GM23338 (cell line): ENCODE data around the gene SYNPO. TPM values are rescaled to one million over a fixed set of nuclear protein-coding genes. Genes with fewer than 3 reads are reported as not detected.
A peak's percentile ranks its signal among the peaks of the same experiment; 100 is the strongest.

Source experiments
- ATAC-seq: fragments of 200-7000 bp; cut with Tn5 transposase; 3 replicates; pipeline ENCODE4 v1.9.1; 2020
- DNase-seq: peaks from one replicate; pipeline ENCODE4 v3.0.0-alpha.2; 2015; ENCODE audit warnings: low spot score
- H2AFZ ChIP-seq: fragments of 200-600 bp; sonication (generic); 2 replicates; pipeline ENCODE4 v1.8.0; 2016; ENCODE audit warnings: antibody characterized with exemption, mild to moderate bottlenecking, moderate library complexity
- H3F3A ChIP-seq: fragments of 200-600 bp; sonication (generic); replicated peaks from 2 replicates; pipeline ENCODE4 v1.8.0; 2017; ENCODE audit warnings: antibody characterized with exemption, mixed run types, low read depth
- H3K27ac ChIP-seq: fragments of 200-600 bp; sonication (generic); 2 replicates; pipeline ENCODE4 v1.6.1; 2016; ENCODE audit warnings: low read depth
- H3K27me3 ChIP-seq: fragments of 200-600 bp; sonication (generic); 2 replicates; pipeline ENCODE4 v1.8.0; 2016; ENCODE audit warnings: mild to moderate bottlenecking, mixed run types, moderate library complexity; ENCODE audit not compliant: insufficient read depth
- H3K36me3 ChIP-seq: fragments of 200-600 bp; sonication (generic); 2 replicates; pipeline ENCODE4 v1.8.0; 2016; ENCODE audit warnings: mild to moderate bottlenecking; ENCODE audit not compliant: insufficient read depth
- H3K4me1 ChIP-seq: fragments of 200-600 bp; sonication (generic); 2 replicates; pipeline ENCODE4 v1.8.0; 2016; ENCODE audit warnings: mild to moderate bottlenecking, moderate library complexity; ENCODE audit not compliant: insufficient read depth
- H3K4me2 ChIP-seq: fragments of 200-600 bp; sonication (generic); 2 replicates; pipeline ENCODE4 v1.7.1; 2017; ENCODE audit warnings: mixed run types
- H3K4me3 ChIP-seq: fragments of 200-600 bp; sonication (generic); 2 replicates; pipeline ENCODE4 v1.6.1; 2016; ENCODE audit warnings: mixed run types
- H3K79me2 ChIP-seq: fragments of 200-600 bp; sonication (generic); replicated peaks from 2 replicates; pipeline ENCODE4 v1.8.0; 2017; ENCODE audit warnings: mild to moderate bottlenecking; ENCODE audit not compliant: insufficient read depth
- H3K9me2 ChIP-seq: fragments of 200-600 bp; sonication (generic); 2 replicates; pipeline ENCODE4 v1.8.0; 2017; ENCODE audit not compliant: insufficient read depth
- H4K20me1 ChIP-seq: fragments of 200-600 bp; sonication (generic); replicated peaks from 2 replicates; pipeline ENCODE4 v1.8.0; 2017; ENCODE audit warnings: mild to moderate bottlenecking; ENCODE audit not compliant: insufficient read depth
- H3K27ac Mint-ChIP-seq: 2 replicates; pipeline ENCODE4 v1.8.0; 2020; ENCODE audit warnings: inconsistent platforms, mild to moderate bottlenecking, moderate library complexity, mixed read lengths
- H3K27me3 Mint-ChIP-seq: 3 replicates; pipeline ENCODE4 v1.8.0; 2022; ENCODE audit warnings: low read depth, mild to moderate bottlenecking, moderate library complexity, mixed read lengths, inconsistent platforms; ENCODE audit not compliant: insufficient read depth, poor library complexity
- H3K36me3 Mint-ChIP-seq: 3 replicates; pipeline ENCODE4 v1.8.0; 2021; ENCODE audit warnings: low read depth, mild to moderate bottlenecking, inconsistent platforms, moderate library complexity, mixed read lengths
- H3K4me1 Mint-ChIP-seq: 3 replicates; pipeline ENCODE4 v1.8.0; 2020; ENCODE audit warnings: mild to moderate bottlenecking, inconsistent platforms, mixed read lengths
- H3K4me3 Mint-ChIP-seq: 3 replicates; pipeline ENCODE4 v1.8.0; 2021; ENCODE audit warnings: moderate library complexity, mild to moderate bottlenecking, inconsistent platforms, mixed read lengths
- H3K9me3 Mint-ChIP-seq: 3 replicates; pipeline ENCODE4 v1.8.0; 2020; ENCODE audit warnings: moderate library complexity, mild to moderate bottlenecking, inconsistent platforms, mixed read lengths
- CREB1 ChIP-seq: fragments of 250-450 bp; sonication (Bioruptor Pico); IDR thresholded peaks from 2 replicates; pipeline ENCODE4 v1.5.0; 2020; ENCODE audit warnings: low read depth, mild to moderate bottlenecking, moderate library complexity
- EZH2phosphoT487 ChIP-seq: fragments of 200-600 bp; sonication (generic); IDR thresholded peaks from one replicate; pipeline ENCODE4 v1.8.1; 2018; ENCODE audit warnings: antibody characterized with exemption; ENCODE audit not compliant: unreplicated experiment
- NANOG ChIP-seq: IDR thresholded peaks from 2 replicates; pipeline ENCODE4 v1.6.1; 2016; ENCODE audit warnings: antibody characterized with exemption, borderline replicate concordance
- POLR2AphosphoS5 ChIP-seq: IDR thresholded peaks from 2 replicates; pipeline ENCODE4 v1.6.1; 2016; ENCODE audit warnings: antibody characterized with exemption, low read depth
- ZNF114 ChIP-seq: fragments of 250-450 bp; sonication (Bioruptor Pico); IDR thresholded peaks from 2 replicates; pipeline ENCODE4 v1.5.0; 2020; ENCODE audit warnings: mild to moderate bottlenecking, moderate library complexity
- ZNF331 ChIP-seq: fragments of 250-450 bp; sonication (Bioruptor Pico); IDR thresholded peaks from 2 replicates; pipeline ENCODE4 v1.5.0; 2020; ENCODE audit warnings: low read depth, mild to moderate bottlenecking, moderate library complexity
- polyA plus RNA-seq: library from polyadenylated mRNA; unstranded; fragments of >200 nt; fragmentation: Nextera tagmentation; extraction: Ambion mirVana; gene quantifications from 2 replicates; pipeline ENCODE4 v1.2.1, GENCODE V29; 2016
- total RNA-seq: library from RNA; depleted of rRNA; stranded (reverse); fragments of >200 nt; shearing (Covaris generic); gene quantifications from 2 replicates; pipeline ENCODE4 v1.2.3, GENCODE V29; 2014
- TF ChIP-seq, protein P1 (sequence below): fragments of 250-450 bp; sonication (Bioruptor Pico); IDR thresholded peaks from 2 replicates; pipeline ENCODE4 v1.5.0; 2020; ENCODE audit warnings: mild to moderate bottlenecking, moderate library complexity
- TF ChIP-seq, protein P2 (sequence below): IDR thresholded peaks from one replicate; pipeline ENCODE4 v1.6.1; 2018; ENCODE audit warnings: antibody characterized with exemption; ENCODE audit not compliant: unreplicated experiment
- TF ChIP-seq, protein P3 (sequence below): IDR thresholded peaks from 2 replicates; pipeline ENCODE4 v1.6.1; 2016; ENCODE audit warnings: antibody characterized with exemption

SYNPO gene
- total and polyA plus RNA-seq, 2 experiments from 2014 or later, result 0.16 to 1.3 TPM

DNA sequence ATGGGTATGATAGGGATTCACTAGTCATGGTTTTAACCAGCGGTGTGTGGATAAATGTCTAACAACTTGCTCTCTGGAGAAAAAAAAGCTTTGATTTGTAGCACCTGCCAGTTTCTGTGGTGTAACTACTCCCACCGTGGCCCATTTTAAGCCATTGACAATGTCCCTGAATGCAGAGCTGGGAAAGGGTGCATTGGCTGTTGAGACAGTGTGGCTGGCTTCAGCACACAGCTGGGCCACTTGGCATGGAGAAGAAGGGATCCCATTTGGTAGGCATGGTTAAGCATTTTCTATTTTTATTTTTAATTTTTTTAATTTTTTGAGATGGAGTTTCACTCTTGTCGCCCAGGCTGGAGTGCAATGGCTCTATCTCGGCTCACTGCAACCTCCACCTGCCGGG is 31.5 kb upstream of the SYNPO start (continued):
- TF ChIP-seq, protein P1, sequence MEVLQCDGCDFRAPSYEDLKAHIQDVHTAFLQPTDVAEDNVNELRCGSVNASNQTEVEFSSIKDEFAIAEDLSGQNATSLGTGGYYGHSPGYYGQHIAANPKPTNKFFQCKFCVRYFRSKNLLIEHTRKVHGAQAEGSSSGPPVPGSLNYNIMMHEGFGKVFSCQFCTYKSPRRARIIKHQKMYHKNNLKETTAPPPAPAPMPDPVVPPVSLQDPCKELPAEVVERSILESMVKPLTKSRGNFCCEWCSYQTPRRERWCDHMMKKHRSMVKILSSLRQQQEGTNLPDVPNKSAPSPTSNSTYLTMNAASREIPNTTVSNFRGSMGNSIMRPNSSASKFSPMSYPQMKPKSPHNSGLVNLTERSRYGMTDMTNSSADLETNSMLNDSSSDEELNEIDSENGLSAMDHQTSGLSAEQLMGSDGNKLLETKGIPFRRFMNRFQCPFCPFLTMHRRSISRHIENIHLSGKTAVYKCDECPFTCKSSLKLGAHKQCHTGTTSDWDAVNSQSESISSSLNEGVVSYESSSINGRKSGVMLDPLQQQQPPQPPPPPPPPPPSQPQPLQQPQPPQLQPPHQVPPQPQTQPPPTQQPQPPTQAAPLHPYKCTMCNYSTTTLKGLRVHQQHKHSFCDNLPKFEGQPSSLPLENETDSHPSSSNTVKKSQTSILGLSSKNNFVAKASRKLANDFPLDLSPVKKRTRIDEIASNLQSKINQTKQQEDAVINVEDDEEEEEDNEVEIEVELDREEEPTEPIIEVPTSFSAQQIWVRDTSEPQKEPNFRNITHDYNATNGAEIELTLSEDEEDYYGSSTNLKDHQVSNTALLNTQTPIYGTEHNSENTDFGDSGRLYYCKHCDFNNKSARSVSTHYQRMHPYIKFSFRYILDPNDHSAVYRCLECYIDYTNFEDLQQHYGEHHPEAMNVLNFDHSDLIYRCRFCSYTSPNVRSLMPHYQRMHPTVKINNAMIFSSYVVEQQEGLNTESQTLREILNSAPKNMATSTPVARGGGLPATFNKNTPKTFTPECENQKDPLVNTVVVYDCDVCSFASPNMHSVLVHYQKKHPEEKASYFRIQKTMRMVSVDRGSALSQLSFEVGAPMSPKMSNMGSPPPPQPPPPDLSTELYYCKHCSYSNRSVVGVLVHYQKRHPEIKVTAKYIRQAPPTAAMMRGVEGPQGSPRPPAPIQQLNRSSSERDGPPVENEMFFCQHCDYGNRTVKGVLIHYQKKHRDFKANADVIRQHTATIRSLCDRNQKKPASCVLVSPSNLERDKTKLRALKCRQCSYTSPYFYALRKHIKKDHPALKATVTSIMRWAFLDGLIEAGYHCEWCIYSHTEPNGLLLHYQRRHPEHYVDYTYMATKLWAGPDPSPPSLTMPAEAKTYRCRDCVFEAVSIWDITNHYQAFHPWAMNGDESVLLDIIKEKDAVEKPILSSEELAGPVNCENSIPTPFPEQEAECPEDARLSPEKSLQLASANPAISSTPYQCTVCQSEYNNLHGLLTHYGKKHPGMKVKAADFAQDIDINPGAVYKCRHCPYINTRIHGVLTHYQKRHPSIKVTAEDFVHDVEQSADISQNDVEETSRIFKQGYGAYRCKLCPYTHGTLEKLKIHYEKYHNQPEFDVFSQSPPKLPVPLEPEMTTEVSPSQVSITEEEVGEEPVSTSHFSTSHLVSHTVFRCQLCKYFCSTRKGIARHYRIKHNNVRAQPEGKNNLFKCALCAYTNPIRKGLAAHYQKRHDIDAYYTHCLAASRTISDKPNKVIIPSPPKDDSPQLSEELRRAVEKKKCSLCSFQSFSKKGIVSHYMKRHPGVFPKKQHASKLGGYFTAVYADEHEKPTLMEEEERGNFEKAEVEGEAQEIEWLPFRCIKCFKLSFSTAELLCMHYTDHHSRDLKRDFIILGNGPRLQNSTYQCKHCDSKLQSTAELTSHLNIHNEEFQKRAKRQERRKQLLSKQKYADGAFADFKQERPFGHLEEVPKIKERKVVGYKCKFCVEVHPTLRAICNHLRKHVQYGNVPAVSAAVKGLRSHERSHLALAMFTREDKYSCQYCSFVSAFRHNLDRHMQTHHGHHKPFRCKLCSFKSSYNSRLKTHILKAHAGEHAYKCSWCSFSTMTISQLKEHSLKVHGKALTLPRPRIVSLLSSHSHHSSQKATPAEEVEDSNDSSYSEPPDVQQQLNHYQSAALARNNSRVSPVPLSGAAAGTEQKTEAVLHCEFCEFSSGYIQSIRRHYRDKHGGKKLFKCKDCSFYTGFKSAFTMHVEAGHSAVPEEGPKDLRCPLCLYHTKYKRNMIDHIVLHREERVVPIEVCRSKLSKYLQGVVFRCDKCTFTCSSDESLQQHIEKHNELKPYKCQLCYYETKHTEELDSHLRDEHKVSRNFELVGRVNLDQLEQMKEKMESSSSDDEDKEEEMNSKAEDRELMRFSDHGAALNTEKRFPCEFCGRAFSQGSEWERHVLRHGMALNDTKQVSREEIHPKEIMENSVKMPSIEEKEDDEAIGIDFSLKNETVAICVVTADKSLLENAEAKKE, result no peak
- TF ChIP-seq NANOG, result no peak
- no peak for TF ChIP-seq ZNF114 (CRISPR knock-in tag)
- TF ChIP-seq EZH2phosphoT487, result no peak
- TF ChIP-seq CREB1, result no peak

DNA sequence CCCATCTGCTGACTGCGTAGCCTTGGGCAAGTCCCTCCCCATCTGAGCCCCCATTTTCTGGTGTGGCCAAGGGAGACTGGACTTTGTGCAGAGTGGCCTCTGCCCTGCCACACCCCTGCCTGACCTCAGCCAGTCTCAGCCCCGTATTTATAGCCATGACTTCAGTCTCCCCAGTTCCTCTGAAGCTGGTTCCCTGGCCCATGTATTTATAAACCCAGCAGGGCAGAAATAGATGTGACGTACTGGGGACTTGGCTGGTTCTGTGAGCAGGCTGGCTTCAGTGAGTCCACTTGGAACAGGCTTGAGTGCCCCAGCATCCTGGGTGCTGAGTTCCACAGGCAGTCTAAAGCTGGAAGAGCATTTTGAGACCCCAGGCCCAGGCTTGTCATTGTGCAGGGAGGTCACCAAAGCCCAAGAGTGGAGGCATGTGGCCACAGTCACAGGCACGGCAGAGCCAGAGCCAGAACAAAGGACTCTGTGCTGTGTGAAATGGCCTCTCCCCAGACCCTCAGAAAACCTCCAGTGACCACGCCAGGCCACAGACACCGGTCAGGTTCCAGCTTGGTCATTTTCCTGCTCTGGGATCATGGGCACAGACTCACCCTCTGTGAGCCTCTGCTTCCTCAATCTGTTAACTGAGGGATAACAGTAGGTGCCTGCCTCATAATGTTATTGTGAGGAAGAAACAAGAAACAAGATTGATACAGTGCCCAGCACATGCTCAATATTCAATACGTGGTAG is 30.4 kb upstream of the SYNPO start:
- H3K27me3 Mint-ChIP-seq, result peaks cover 6% of the 10 kb centered on the region
- peaks cover 22% of the 10 kb centered on the region for H3K4me1 Mint-ChIP-seq
- Histone ChIP-seq H3F3A (no peaks in the 10 kb centered on the region), H3K4me2 (no peak overlapping the region), H3K4me1 (0 out of 2 replicates have a peak, but pooled peaks cover 6% of the 10 kb centered on the region), H3K4me3 (no peak overlapping the region), H3K36me3 (no peaks in the 10 kb centered on the region), H3K79me2 (no peaks in the 10 kb centered on the region), H4K20me1 (no peaks in the 10 kb centered on the region), H2AFZ (peak overlapping the region; percentile 84; the same call in 1 of the 2 replicates), H3K27me3 (no peaks in the 10 kb centered on the region), H3K27ac (no peak overlapping the region), H3K9me2 (no peaks in the 10 kb centered on the region)
- TF ChIP-seq POLR2AphosphoS5, result no peak
- no peak for TF ChIP-seq EZH2phosphoT487
- TF ChIP-seq, protein P2, sequence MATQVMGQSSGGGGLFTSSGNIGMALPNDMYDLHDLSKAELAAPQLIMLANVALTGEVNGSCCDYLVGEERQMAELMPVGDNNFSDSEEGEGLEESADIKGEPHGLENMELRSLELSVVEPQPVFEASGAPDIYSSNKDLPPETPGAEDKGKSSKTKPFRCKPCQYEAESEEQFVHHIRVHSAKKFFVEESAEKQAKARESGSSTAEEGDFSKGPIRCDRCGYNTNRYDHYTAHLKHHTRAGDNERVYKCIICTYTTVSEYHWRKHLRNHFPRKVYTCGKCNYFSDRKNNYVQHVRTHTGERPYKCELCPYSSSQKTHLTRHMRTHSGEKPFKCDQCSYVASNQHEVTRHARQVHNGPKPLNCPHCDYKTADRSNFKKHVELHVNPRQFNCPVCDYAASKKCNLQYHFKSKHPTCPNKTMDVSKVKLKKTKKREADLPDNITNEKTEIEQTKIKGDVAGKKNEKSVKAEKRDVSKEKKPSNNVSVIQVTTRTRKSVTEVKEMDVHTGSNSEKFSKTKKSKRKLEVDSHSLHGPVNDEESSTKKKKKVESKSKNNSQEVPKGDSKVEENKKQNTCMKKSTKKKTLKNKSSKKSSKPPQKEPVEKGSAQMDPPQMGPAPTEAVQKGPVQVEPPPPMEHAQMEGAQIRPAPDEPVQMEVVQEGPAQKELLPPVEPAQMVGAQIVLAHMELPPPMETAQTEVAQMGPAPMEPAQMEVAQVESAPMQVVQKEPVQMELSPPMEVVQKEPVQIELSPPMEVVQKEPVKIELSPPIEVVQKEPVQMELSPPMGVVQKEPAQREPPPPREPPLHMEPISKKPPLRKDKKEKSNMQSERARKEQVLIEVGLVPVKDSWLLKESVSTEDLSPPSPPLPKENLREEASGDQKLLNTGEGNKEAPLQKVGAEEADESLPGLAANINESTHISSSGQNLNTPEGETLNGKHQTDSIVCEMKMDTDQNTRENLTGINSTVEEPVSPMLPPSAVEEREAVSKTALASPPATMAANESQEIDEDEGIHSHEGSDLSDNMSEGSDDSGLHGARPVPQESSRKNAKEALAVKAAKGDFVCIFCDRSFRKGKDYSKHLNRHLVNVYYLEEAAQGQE, result no peak
- TF ChIP-seq, protein P3, sequence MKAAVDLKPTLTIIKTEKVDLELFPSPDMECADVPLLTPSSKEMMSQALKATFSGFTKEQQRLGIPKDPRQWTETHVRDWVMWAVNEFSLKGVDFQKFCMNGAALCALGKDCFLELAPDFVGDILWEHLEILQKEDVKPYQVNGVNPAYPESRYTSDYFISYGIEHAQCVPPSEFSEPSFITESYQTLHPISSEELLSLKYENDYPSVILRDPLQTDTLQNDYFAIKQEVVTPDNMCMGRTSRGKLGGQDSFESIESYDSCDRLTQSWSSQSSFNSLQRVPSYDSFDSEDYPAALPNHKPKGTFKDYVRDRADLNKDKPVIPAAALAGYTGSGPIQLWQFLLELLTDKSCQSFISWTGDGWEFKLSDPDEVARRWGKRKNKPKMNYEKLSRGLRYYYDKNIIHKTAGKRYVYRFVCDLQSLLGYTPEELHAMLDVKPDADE, result no peak
- TF ChIP-seq ZNF331, result no peak
- no peak overlapping the region for H3K27ac Mint-ChIP-seq
- no peaks in the 10 kb centered on the region for H3K9me3 Mint-ChIP-seq
- no peaks in the 10 kb centered on the region for H3K36me3 Mint-ChIP-seq
- ATAC-seq (no peak), DNase-seq (no peak)
- no peak overlapping the region for H3K4me3 Mint-ChIP-seq
